B cell (primary cell): ENCODE results near the gene GASK1A. TPM values are rescaled to one million over a fixed set of nuclear protein-coding genes. Genes with fewer than 3 reads are reported as not detected.

ENCODE experiments used
- ATAC-seq: fragments of 200-7000 bp; cut with Tn5 transposase; one replicate; pipeline ENCODE4 v1.10.0; 2021; ENCODE audit warnings: low read depth, mild to moderate bottlenecking, moderate number of reproducible peaks, moderate library complexity
- CTCF ChIA-PET: fragments of 350-600 bp; sonication (Branson Sonifier 250); formaldehyde crosslinking; loops from one replicate; lab custom pipeline; 2021; ENCODE audit warnings: antibody characterized with exemption, inconsistent platforms; lab: Charles Lee
- POLR2A ChIA-PET: fragments of 350-600 bp; sonication (Branson Sonifier 250); formaldehyde crosslinking; loops from one replicate; lab custom pipeline; 2021; ENCODE audit warnings: antibody characterized with exemption; lab: Charles Lee
- DNase-seq: peaks from one replicate; pipeline ENCODE4 v3.0.0; 2013
- H2AFZ ChIP-seq: 2 replicates; pipeline ENCODE4 v1.6.1; 2012; ENCODE audit warnings: mild to moderate bottlenecking, low read depth, low read length; ENCODE audit not compliant: insufficient read depth, poor library complexity, severe bottlenecking
- H3K27ac ChIP-seq, 2 donors: 1 replicate in 1 of 2; 2 replicates in 1 of 2; pipeline ENCODE4 v1.5.1; 2012 to 2013; ENCODE audit warnings: low read length in 2 of 2, mild to moderate bottlenecking in 2 of 2, moderate library complexity in 1 of 2
- H3K27me3 ChIP-seq, 4 experiments: fragments of 200-600 bp in 1 of 4; sonication (generic) in 1 of 4; replicated peaks in 1 of 4; 1 replicate in 2 of 4; 2 replicates in 2 of 4; pipeline versions ENCODE4 v1.6.1 to v1.7.0; 2013 to 2016; ENCODE audit warnings: low read length in 3 of 4, mild to moderate bottlenecking in 2 of 4, mixed read lengths in 1 of 4, moderate library complexity in 1 of 4; ENCODE audit not compliant: insufficient read depth in 4 of 4, control insufficient read depth in 3 of 4; ENCODE audit errors: control extremely low read depth in 1 of 4
- H3K36me3 ChIP-seq, 2 experiments: replicated peaks in 1 of 2; 1 replicate in 1 of 2; 2 replicates in 1 of 2; pipeline versions ENCODE4 v1.6.1 to v1.7.1; 2013; ENCODE audit warnings: low read length in 1 of 2; ENCODE audit not compliant: insufficient read depth in 2 of 2, control insufficient read depth in 1 of 2; ENCODE audit errors: control extremely low read depth in 1 of 2, extremely low read depth in 1 of 2
- H3K4me1 ChIP-seq, 2 donors: fragments of 200-600 bp in 1 of 2; sonication (generic) in 1 of 2; 1 replicate in 1 of 2; 2 replicates in 1 of 2; pipeline versions ENCODE4 v1.5.1 to v1.6.1; 2013 to 2017; ENCODE audit warnings: low read length in 2 of 2; ENCODE audit not compliant: control insufficient read depth in 2 of 2, insufficient read depth in 2 of 2
- H3K4me2 ChIP-seq: replicated peaks from 2 replicates; pipeline ENCODE3; 2012; ENCODE audit warnings: mild to moderate bottlenecking, low read depth, low read length; ENCODE audit not compliant: poor library complexity, severe bottlenecking
- H3K4me3 ChIP-seq, 5 experiments: fragments of 200-600 bp in 1 of 5; sonication (generic) in 1 of 5; 1 replicate in 3 of 5; 2 replicates in 2 of 5; pipeline versions ENCODE4 v1.5.1 to v1.7.0; 2011 to 2016; ENCODE audit warnings: low read length in 4 of 5, mild to moderate bottlenecking in 4 of 5, low read depth in 2 of 5, control low read depth in 1 of 5, moderate library complexity in 1 of 5; ENCODE audit not compliant: insufficient read depth in 1 of 5; ENCODE audit errors: control extremely low read depth in 1 of 5, extremely low read depth in 1 of 5
- H3K79me2 ChIP-seq: fragments of 200-600 bp; sonication (generic); one replicate; pipeline ENCODE4 v1.6.0; 2016; ENCODE audit warnings: low read length; ENCODE audit not compliant: control insufficient read depth, insufficient read depth
- H3K9ac ChIP-seq: fragments of 200-600 bp; sonication (generic); 2 replicates; pipeline ENCODE4 v1.6.1; 2017; ENCODE audit warnings: mild to moderate bottlenecking, low read length, moderate library complexity
- H3K9me3 ChIP-seq, 3 donors: one replicate each; pipeline versions ENCODE4 v1.6.1 to v1.7.1; 2013; ENCODE audit warnings: low read length in 2 of 3; ENCODE audit not compliant: control insufficient read depth in 2 of 3, insufficient read depth in 1 of 3; ENCODE audit errors: control extremely low read depth in 1 of 3
- H4K20me1 ChIP-seq: 2 replicates; pipeline ENCODE4 v1.6.0; 2012; ENCODE audit warnings: mild to moderate bottlenecking, low read length; ENCODE audit not compliant: insufficient read depth, control insufficient read depth, poor library complexity, severe bottlenecking
- H3K27ac Mint-ChIP-seq: one replicate; pipeline ENCODE4 v1.8.0; 2021; ENCODE audit warnings: mixed read lengths
- H3K27me3 Mint-ChIP-seq: one replicate; pipeline ENCODE4 v1.8.0; 2021; ENCODE audit warnings: mixed read lengths
- H3K4me1 Mint-ChIP-seq: one replicate; pipeline ENCODE4 v1.8.0; 2021; ENCODE audit warnings: mixed read lengths
- H3K4me3 Mint-ChIP-seq: one replicate; pipeline ENCODE4 v1.8.0; 2021; ENCODE audit warnings: mixed read lengths
- H3K9me3 Mint-ChIP-seq: one replicate; pipeline ENCODE4 v1.8.0; 2022; ENCODE audit warnings: mixed read lengths; ENCODE audit not compliant: insufficient read depth
- CTCF ChIP-seq: fragments of 200-600 bp; IDR thresholded peaks from one replicate; pipeline ENCODE4 v1.8.0; 2022; ENCODE audit warnings: antibody characterized with exemption, mild to moderate bottlenecking
- EZH2 ChIP-seq: IDR thresholded peaks from 2 replicates; pipeline ENCODE4 v1.6.1; 2012; ENCODE audit warnings: borderline replicate concordance, low read depth, mild to moderate bottlenecking, moderate library complexity, low read length; ENCODE audit not compliant: insufficient read depth, poor library complexity, severe bottlenecking
- WGBS: methylation state at CpG from one replicate; pipeline ENCODE4 v1.1.5; 2013; ENCODE audit warnings: missing lambda C conversion rate; ENCODE audit not compliant: insufficient coverage; 5-methylcytosine and 5-hydroxymethylcytosine counted together
- intact Hi-C: fragments of 100-400 bp; cut with micrococcal nuclease; formaldehyde crosslinking; loops from one replicate; pipeline ENCODE4 v1.10.0; 2022
- polyA plus RNA-seq: library from polyadenylated mRNA; depleted of rRNA; stranded (reverse); fragments of >200 nt; gene quantifications from 2 replicates; pipeline ENCODE4 v1.2.3, GENCODE V29; 2012
- total RNA-seq, 2 donors: library from RNA; stranded (reverse); fragments of 120-200 nt in 1 of 2; gene quantifications; 1 replicate in 1 of 2; 2 replicates in 1 of 2; pipeline versions ENCODE4 v1.2.3 to v1.2.4, GENCODE V29; 2013 to 2022

The GASK1A gene
- total and polyA plus RNA-seq, 2 donors (not counting 1 experiment from before 2014, with no cell fraction given) = not detected

- H3K9me3 Mint-ChIP-seq = no peaks in the 10 kb centered on the region
- H3K9me3 ChIP-seq = peaks cover 0 to 1% (median 0%) of the 10 kb centered on the region in 3 donors
- H2AFZ ChIP-seq = no peak overlapping the region
- H3K4me3 Mint-ChIP-seq = no peak overlapping the region
- H3K36me3 ChIP-seq = no peaks in the 10 kb centered on the region
- CTCF ChIA-PET = interaction anchor here (3.3 kb wide), 1 partner anchor 415 kb away, joined by 36 read pairs; no protein-coding TSS in a partner anchor
- no peaks in the 10 kb centered on the region for H3K79me2 ChIP-seq
- H4K20me1 ChIP-seq = no peaks in the 10 kb centered on the region
- POLR2A ChIA-PET = no interaction called here
- TF ChIP-seq CTCF = no peak
- TF ChIP-seq EZH2 = no peak
- no peak overlapping the region for H3K4me3 ChIP-seq
- H3K27me3 ChIP-seq = no peaks in the 10 kb centered on the region
- H3K27me3 Mint-ChIP-seq = peaks cover 29% of the 10 kb centered on the region
- no peak overlapping the region for H3K4me2 ChIP-seq
- no CpG with 5 or more reads among the region's 2 CpGs for WGBS
- H3K4me1 Mint-ChIP-seq = no peaks in the 10 kb centered on the region
- H3K9ac ChIP-seq = no peak overlapping the region
- no peaks in the 10 kb centered on the region for H3K4me1 ChIP-seq
- H3K27ac Mint-ChIP-seq = no peak overlapping the region
- ATAC-seq = no peak
- intact Hi-C loops = loop anchor here (5.0 kb wide), 1 partner anchor 1234 kb away; no protein-coding TSS in a partner anchor
- no peak for DNase-seq
- no peak overlapping the region for H3K27ac ChIP-seq
Observed at GRCh38 chr3:42963269-42963668, 15.8 kb upstream of the GASK1A start.

GRCh38 chr3:42964266-42964665 lies 14.8 kb upstream of the GASK1A start:
- TF ChIP-seq EZH2 = no peak
- TF ChIP-seq CTCF = no peak
- H3K36me3 ChIP-seq = no peaks in the 10 kb centered on the region
- H3K9me3 Mint-ChIP-seq = no peaks in the 10 kb centered on the region
- H3K4me3 Mint-ChIP-seq = no peak overlapping the region
- H3K4me1 Mint-ChIP-seq = no peaks in the 10 kb centered on the region
- no peak for DNase-seq
- no CpG with 5 or more reads among the region's 4 CpGs for WGBS
- peaks cover 0 to 1% (median 0%) of the 10 kb centered on the region in 3 donors for H3K9me3 ChIP-seq
- no peak overlapping the region for H3K9ac ChIP-seq
- no peak overlapping the region for H2AFZ ChIP-seq
- H3K27ac Mint-ChIP-seq = no peak overlapping the region
- H3K4me1 ChIP-seq = no peaks in the 10 kb centered on the region
- H3K4me3 ChIP-seq = no peak overlapping the region
- H4K20me1 ChIP-seq = no peaks in the 10 kb centered on the region
- ChIA-PET POLR2A (no interaction called here), CTCF (interaction anchor here (1.1 kb wide), 1 partner anchor 538 kb away, joined by 4 read pairs; no protein-coding TSS in a partner anchor)
- peaks cover 29% of the 10 kb centered on the region for H3K27me3 Mint-ChIP-seq
- intact Hi-C loops = loop anchor here (5.0 kb wide), 1 partner anchor 1233 kb away; no protein-coding TSS in a partner anchor
- no peaks in the 10 kb centered on the region for H3K79me2 ChIP-seq
- no peaks in the 10 kb centered on the region for H3K27me3 ChIP-seq
- no peak overlapping the region for H3K4me2 ChIP-seq
- no peak for ATAC-seq
- H3K27ac ChIP-seq = no peak overlapping the region
